Fibroblast of pulmonary artery (primary cell): Measurements from ENCODE around the gene NOS1AP.
A peak's percentile ranks its signal among the peaks of the same experiment; 100 is the strongest.

Experiments used
- DNase-seq: peaks from one replicate; pipeline ENCODE4 v3.0.0-alpha.2; 2010; ENCODE audit warnings: low read depth
- H3K4me3 ChIP-seq: replicated peaks from 2 replicates; pipeline ENCODE4 v1.5.1; 2011; ENCODE audit warnings: low read depth, mild to moderate bottlenecking, control low read depth, low read length, moderate library complexity
- TF ChIP-seq, protein P1 (sequence below): IDR thresholded peaks from 2 replicates; pipeline ENCODE4 v1.5.1; 2011; ENCODE audit warnings: mild to moderate bottlenecking, control low read depth, low read length, inconsistent platforms; ENCODE audit errors: missing control alignments

Gene NOS1AP

DNA sequence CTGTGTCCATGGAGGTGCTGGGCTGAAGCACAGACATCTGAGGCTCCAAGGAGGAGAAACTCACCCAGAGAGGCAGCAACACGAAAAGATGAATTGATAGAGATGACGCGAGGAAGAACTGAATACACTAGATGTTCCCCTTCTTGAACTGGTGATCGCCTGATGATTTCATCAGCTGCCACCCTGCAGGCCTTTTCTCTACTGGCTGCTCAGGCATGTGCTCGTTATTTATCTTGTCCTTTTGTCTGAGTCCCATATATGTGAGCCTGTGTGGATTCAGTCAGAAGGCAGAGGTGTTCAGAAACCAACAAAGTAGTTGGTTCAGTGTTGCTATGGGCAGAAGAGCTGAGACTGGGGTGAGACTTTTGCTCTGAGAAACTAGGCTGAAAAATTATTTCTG, 202.9 kb downstream of the NOS1AP start:
- TF ChIP-seq, protein P1, sequence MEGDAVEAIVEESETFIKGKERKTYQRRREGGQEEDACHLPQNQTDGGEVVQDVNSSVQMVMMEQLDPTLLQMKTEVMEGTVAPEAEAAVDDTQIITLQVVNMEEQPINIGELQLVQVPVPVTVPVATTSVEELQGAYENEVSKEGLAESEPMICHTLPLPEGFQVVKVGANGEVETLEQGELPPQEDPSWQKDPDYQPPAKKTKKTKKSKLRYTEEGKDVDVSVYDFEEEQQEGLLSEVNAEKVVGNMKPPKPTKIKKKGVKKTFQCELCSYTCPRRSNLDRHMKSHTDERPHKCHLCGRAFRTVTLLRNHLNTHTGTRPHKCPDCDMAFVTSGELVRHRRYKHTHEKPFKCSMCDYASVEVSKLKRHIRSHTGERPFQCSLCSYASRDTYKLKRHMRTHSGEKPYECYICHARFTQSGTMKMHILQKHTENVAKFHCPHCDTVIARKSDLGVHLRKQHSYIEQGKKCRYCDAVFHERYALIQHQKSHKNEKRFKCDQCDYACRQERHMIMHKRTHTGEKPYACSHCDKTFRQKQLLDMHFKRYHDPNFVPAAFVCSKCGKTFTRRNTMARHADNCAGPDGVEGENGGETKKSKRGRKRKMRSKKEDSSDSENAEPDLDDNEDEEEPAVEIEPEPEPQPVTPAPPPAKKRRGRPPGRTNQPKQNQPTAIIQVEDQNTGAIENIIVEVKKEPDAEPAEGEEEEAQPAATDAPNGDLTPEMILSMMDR = no peak
- no peak for DNase-seq
- no peak overlapping the region for H3K4me3 ChIP-seq

DNA sequence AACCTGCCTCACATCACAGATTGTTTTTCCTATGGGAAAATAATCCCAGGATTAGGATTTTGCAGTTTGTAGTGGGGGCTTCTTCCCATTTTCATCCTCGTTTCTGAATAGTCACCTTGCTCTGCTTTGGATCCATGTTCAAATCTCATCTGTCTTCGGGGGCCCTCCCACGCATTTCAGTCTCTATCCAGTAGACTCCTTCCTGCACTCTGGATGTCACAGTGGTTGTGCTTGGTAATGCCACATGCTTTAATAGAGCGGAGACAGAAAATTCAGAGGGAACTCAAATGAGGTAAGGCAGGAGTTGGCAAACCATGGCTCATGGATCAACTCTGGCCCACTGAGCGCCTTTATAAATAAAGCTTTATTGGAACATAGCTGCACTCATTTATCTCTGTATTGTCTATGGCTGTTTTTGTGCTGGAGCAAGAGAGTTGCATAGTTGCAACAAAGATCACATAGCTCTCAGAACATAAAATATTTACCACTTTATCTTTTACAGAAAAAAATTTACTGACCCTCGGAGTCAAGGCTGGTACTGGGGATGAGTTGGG, 206.2 kb downstream of the NOS1AP start:
- H3K4me3 ChIP-seq = no peak overlapping the region
- DNase-seq = no peak
- TF ChIP-seq, protein P1 = no peak

- no peak overlapping the region for H3K4me3 ChIP-seq
- DNase-seq = peak; percentile 60
- TF ChIP-seq, protein P1 = peak; percentile 40
Measured at GRCh38 chr1:162276493-162276892, 207.0 kb downstream of the NOS1AP start.

GRCh38 chr1:162279136-162279498, 209.6 kb downstream of the NOS1AP start:
- TF ChIP-seq, protein P1 = no peak
- DNase-seq = no peak
- no peak overlapping the region for H3K4me3 ChIP-seq

DNA sequence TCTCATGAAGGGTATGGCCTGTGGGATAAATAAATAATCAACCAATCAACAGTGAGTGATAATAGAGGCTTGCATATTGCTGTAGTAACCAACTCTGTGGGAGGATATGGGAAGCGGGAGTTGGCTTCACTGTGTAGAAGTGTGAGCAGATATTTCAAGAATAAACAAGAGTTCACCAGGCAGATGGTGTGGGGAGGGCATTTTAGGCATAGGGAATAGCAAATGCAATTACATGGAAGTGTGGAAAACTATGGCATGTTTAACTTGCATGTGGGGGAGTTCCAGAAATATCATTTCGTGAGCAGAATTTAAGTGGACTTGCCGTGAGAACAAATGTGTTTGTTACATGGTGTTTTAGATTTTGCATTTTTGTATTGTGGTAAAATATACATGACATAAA, 211.9 kb downstream of the NOS1AP start:
- no peak overlapping the region for H3K4me3 ChIP-seq
- TF ChIP-seq, protein P1 = no peak
- DNase-seq = no peak

DNA sequence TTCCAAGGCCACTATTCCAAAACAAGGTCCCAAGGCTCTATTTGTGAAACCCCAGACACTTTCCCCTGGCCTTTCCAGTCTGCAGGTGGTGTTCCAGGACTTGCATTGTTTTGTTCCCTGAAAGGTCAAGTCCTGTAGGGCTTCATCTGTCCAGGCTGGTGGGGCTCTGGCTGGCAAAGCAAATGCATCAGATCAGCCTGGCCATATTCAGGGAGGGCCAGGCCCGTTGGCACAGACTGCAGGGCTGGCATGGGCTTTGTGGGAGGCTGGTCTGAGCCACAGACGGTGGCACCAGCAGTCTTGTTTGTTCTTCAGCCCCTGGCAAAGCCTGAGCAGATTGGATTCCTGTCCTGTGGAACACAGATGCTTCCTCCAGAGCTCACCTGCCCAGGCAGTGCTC, 214.2 kb downstream of the NOS1AP start:
- TF ChIP-seq, protein P1 = no peak
- H3K4me3 ChIP-seq = no peak overlapping the region
- no peak for DNase-seq

DNA sequence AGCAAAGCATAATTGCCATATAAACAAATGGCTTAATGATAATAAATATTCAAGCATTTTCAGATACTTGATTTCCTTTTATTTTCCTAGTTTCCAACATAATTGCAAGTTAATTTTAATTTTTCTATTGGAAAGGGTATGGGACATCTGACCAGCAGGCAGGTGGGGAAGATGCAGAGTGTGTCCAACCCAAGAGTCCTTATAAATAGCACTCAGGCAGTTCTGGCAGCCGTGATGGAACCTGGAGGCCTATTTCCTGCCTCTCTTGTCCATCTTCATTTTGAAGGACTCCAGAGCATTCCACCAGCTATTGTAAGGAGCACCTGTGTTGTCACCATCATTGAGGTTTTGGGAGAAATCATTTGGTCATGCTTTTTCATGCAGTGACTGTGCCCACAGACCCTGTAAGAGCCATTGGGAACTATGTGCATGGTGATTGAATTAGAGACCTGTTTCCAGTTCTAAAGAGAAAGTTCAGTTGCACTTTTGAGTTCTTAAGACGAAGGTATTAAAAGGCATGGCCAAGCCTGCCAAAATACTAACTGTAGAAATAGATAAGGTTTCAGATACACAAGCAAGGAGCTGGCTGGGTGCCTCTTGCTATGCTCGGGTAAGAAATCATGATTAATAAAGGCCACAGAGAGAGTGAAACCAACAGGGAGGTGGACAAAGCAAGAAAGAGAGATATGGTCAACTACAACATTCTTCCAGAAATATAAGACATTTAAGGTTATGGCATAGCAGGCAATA, 214.9 kb downstream of the NOS1AP start:
- TF ChIP-seq, protein P1 = no peak
- no peak for DNase-seq
- no peak overlapping the region for H3K4me3 ChIP-seq
